ENCODE results near the gene P3R3URF.
"Not testable (repeated sequence)": the region's sequence is repeated elsewhere in the genome, so short reads cannot be mapped to it uniquely, and the experiment has no call there.

P3R3URF gene

GRCh38 chr1:46176211-46176865 lies at the start of gene P3R3URF:
TSS of gene P3R3URF (minus strand) at chr1:46176488. CDS start at chr1:46176471, 17 bp downstream.
- no peak for DNase-seq

GRCh38 chr1:46224966-46225365 lies 48.7 kb upstream of the P3R3URF start:
- DNase-seq, result no peak

GRCh38 chr1:46223472-46223943 lies 47.2 kb upstream of the P3R3URF start:
- peak; percentile 85 for DNase-seq

GRCh38 chr1:46223055-46223454 lies 46.8 kb upstream of the P3R3URF start:
- DNase-seq, result not testable (repeated sequence)

GRCh38 chr1:46221749-46222148 lies 45.5 kb upstream of the P3R3URF start:
- no peak for DNase-seq

- no peak for DNase-seq
Measured at GRCh38 chr1:46220808-46221207, 44.5 kb upstream of the P3R3URF start.

- DNase-seq, result no peak
Measured at GRCh38 chr1:46219551-46220520, 43.5 kb upstream of the P3R3URF start.

GRCh38 chr1:46218443-46218842 lies 42.2 kb upstream of the P3R3URF start:
- no peak for DNase-seq

- no peak for DNase-seq
Measured at GRCh38 chr1:46215504-46215903, 39.2 kb upstream of the P3R3URF start.

- no peak for DNase-seq
Measured at GRCh38 chr1:46211051-46211450, 34.8 kb upstream of the P3R3URF start.

GRCh38 chr1:46210561-46210960 lies 34.3 kb upstream of the P3R3URF start:
- no peak for DNase-seq

GRCh38 chr1:46206399-46206798 lies 30.1 kb upstream of the P3R3URF start:
- no peak for DNase-seq

GRCh38 chr1:46205791-46206190 lies 29.5 kb upstream of the P3R3URF start:
- DNase-seq, result no peak

GRCh38 chr1:46205141-46205540 lies 28.9 kb upstream of the P3R3URF start:
- no peak for DNase-seq

GRCh38 chr1:46204406-46204742 lies 28.1 kb upstream of the P3R3URF start:
- no peak for DNase-seq

GRCh38 chr1:46203738-46204405 lies 27.6 kb upstream of the P3R3URF start:
- no peak for DNase-seq

- no peak for DNase-seq
Measured at GRCh38 chr1:46199233-46199749, 23.0 kb upstream of the P3R3URF start.

- peak; percentile 62 for DNase-seq
Measured at GRCh38 chr1:46197964-46198811, 21.9 kb upstream of the P3R3URF start, which contains the start of gene POMGNT1. TSS of gene POMGNT1 (minus strand) at chr1:46198434. CDS start at chr1:46197821, 613 bp downstream.

GRCh38 chr1:46197560-46197963 lies 21.3 kb upstream of the P3R3URF start:
- DNase-seq, result no peak

GRCh38 chr1:46196609-46197008 lies 20.3 kb upstream of the P3R3URF start:
- DNase-seq, result no peak

GRCh38 chr1:46194641-46195193 lies 18.4 kb upstream of the P3R3URF start:
- no peak for DNase-seq
